Measurements from ENCODE around the gene CORO7.

CORO7 gene

GRCh38 chr16:4437366-4437765 lies 21.0 kb upstream of the CORO7 start:
- TF ChIP-seq, protein P1, sequence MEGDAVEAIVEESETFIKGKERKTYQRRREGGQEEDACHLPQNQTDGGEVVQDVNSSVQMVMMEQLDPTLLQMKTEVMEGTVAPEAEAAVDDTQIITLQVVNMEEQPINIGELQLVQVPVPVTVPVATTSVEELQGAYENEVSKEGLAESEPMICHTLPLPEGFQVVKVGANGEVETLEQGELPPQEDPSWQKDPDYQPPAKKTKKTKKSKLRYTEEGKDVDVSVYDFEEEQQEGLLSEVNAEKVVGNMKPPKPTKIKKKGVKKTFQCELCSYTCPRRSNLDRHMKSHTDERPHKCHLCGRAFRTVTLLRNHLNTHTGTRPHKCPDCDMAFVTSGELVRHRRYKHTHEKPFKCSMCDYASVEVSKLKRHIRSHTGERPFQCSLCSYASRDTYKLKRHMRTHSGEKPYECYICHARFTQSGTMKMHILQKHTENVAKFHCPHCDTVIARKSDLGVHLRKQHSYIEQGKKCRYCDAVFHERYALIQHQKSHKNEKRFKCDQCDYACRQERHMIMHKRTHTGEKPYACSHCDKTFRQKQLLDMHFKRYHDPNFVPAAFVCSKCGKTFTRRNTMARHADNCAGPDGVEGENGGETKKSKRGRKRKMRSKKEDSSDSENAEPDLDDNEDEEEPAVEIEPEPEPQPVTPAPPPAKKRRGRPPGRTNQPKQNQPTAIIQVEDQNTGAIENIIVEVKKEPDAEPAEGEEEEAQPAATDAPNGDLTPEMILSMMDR (IDR thresholded peaks at IDR 0.05; ENCODE audit: low read length, missing control alignments): no peak
- no peak overlapping the region for H3K4me3 ChIP-seq (replicated peaks; ENCODE audit: low read depth, low read length)
- DNase-seq (ENCODE audit: low read depth): no peak

DNA sequence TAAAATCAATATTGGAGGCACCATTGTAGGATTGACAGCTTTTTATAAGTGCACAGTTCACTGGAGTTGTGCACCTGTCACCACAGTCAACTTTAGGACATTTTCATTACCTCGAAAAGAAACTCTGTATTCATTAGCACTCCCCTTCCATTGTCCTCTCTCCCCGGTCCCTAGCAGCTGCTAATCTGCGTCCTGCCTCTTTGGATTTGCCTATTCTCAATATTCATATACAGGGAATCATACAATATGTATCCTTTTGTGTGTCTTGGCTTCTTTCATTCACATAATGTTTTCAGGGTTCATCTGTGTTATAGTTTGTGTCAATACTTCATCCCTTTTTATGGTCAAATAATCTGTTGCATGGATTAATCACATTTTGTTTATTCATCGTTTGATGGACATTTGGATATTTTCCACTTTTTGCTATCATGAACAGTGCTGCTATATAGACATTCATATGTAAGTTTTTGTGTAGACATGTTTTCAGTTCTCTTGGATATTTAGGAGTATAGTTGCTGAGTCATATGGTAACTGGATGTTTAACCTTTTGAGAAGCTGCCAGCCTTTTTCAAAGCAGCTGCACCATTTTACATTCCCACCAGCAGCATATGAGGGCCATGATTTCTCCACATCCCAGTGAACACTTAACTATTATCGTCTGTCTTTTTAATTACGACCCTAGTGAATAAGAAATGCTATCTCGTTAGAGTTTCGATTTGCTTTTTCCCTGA lies 19.1 kb upstream of the CORO7 start:
- no peak for DNase-seq (ENCODE audit: low read depth)
- H3K4me3 ChIP-seq (replicated peaks; ENCODE audit: low read depth, low read length): no peak overlapping the region
- TF ChIP-seq, protein P1 (IDR thresholded peaks at IDR 0.05; ENCODE audit: low read length, missing control alignments): no peak

- DNase-seq (ENCODE audit: low read depth): no peak
- TF ChIP-seq, protein P1 (IDR thresholded peaks at IDR 0.05; ENCODE audit: low read length, missing control alignments): no peak
- H3K4me3 ChIP-seq (replicated peaks; ENCODE audit: low read depth, low read length): no peak overlapping the region
Observed at GRCh38 chr16:4433914-4434787, 17.8 kb upstream of the CORO7 start.

DNA sequence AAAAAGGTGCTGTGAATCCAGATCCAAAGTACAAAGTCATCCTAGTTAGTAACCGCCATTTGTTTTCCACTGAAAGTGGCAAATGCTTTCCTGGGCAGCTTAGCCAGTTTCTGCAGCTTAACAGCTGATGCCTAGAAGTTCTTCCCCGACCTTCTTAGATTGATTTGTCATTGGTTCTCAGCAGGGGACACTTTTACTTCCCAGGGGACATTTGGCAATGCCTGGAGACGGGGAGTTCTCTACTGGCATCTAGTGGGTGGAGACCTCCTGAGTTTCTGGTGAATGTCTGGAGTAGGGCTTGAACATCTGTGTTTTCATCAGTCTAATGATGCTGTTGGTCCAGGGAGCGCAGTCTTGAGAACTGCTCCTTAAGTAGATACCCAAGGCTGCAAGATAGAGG lies 16.8 kb upstream of the CORO7 start:
- H3K4me3 ChIP-seq (replicated peaks; ENCODE audit: low read depth, low read length): no peak overlapping the region
- no peak for DNase-seq (ENCODE audit: low read depth)
- TF ChIP-seq, protein P1 (IDR thresholded peaks at IDR 0.05; ENCODE audit: low read length, missing control alignments): no peak

DNA sequence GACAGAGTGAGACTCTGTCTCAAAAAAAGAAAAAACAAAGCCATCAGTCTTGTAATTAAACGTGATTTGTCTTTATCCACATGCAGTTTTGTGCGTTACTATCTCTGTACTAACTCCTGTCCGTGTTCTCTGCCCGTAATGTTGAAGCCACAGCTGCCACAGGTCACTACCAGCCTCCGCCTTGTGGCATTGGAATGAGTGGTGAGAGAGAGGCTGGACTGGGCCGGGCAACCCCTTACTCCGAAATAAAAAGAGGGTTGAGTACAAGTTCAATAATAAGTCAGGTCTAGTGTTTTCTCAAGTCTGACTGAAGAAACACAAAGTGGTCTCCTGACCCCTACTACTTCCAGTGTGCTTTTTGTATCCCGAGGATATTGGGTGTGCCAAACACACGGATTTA lies 14.6 kb upstream of the CORO7 start:
- TF ChIP-seq, protein P1 (IDR thresholded peaks at IDR 0.05; ENCODE audit: low read length, missing control alignments): no peak
- DNase-seq (ENCODE audit: low read depth): no peak
- no peak overlapping the region for H3K4me3 ChIP-seq (replicated peaks; ENCODE audit: low read depth, low read length)

DNA sequence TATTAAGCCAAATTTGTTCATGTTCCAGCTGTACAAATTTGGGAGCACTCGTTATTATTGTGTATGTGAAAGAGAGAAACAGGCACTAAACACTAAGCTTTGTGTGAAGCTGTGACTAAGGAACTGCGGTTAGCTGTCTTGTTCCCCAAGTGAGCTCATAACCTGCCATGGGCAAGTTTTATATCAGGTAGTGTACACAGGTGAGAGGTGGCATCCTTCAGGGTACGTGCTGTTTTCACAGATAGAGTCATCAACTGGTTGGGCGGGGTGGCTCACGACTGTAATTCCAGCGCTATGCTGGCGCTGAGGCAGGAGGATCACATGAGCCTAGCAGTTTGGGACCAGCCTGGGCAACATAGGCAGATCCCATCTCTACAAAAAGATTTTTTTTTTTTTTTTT lies 12.1 kb upstream of the CORO7 start:
- no peak overlapping the region for H3K4me3 ChIP-seq (replicated peaks; ENCODE audit: low read depth, low read length)
- TF ChIP-seq, protein P1 (IDR thresholded peaks at IDR 0.05; ENCODE audit: low read length, missing control alignments): no peak
- no peak for DNase-seq (ENCODE audit: low read depth)
